ENCODE measurements around the gene RAB34.
"Not testable (repeated sequence)": the region's sequence is repeated elsewhere in the genome, so short reads cannot be mapped to it uniquely, and the experiment has no call there.

The RAB34 gene

GRCh38 chr17:28726627-28727491 lies 9.2 kb upstream of the RAB34 start:
- peak; percentile 96 for DNase-seq

DNA sequence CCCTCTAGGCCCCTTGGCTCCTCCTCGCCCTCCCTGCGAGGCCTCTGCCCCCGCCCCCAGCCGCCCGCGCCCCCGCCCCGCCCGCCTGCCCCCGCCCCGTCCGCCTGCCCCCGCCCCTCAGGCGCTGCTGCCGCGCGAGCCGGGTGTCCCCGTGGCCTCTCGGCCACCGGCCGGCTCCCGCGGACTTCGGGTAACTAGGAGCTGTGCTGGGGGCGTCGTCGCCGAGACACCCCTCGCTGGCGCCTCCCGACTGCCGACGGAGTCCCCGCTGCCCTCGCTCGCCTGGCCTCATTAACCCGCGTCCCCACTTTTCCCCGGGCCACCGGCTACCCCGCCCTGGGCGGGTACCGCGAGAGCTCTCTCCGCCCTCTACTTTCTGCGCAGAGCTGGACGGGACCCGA lies 8.6 kb upstream of the RAB34 start, which contains the start of gene TLCD1:
Gene TLCD1 (minus strand): TSS at position 8 of the 401 bp plus-strand sequence. CDS start 136 bp downstream, outside the sequence.
- DNase-seq, result peak; percentile 84

- DNase-seq, result peak; percentile 80
These were observed 8.1 kb upstream of the RAB34 start for GRCh38 chr17:28725660-28726225.

GRCh38 chr17:28725166-28725659 lies 7.5 kb upstream of the RAB34 start:
- DNase-seq, result peak; percentile 67

DNA sequence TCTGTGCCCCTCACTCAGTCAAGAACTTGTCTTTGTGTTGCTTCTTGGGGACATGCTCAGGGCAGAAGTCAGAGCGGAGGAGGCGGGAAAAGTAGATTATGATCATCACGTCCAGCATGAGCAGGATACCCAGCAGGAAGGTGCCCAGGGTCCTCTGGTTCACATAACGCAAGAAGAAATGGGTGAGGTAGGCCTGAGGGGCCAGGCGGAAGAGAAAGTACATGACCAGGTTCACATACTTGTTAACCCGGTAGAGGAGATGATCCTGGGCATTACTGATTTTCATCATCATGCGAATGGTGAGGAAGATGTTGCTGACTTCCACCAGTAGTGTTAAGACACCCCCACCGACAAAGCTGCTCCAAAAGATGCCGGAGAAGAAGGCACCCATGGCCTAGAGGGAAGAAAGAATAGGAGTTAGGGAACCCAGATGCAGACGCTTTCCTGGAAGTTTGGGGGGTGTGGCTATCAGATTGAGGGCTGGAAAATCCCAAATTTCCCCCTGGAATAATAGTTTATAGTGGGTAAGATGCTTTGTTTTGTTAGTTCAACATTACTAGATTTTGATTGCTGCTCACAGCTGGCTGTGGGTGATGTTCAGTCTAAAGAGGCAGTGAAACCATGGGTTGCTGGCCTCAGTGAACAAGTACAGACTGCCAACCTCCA lies 7.0 kb upstream of the RAB34 start:
- DNase-seq, result peak; percentile 48

DNA sequence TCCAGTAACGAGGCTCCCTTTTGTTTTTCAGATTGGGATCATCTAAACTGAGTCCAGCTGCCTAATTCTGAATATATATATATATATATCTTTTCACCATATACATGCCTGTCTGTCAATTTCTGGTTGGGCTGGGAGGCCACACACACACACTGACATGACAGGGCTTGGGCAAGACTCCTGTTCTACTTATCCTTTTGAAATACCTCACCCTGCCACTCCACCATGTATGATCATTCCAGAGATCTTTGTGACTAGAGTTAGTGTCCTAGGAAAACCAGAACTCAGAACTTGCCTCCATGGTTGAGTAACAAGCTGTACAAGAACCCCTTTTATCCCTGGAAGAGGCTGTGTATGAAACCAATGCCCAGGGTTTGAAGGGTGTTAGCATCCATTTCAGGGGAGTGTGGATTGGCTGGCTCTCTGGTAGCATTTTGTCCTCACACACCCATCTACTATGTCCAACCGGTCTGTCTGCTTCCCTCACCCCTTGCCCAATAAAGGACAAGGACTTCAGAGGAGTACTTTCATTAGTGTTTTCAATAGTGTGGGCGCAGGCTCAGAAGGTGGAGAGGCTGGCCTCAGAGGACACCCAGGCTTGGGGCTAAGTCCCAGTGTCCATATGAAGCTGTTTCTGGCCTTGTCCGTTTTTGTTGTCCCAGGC lies 6.3 kb upstream of the RAB34 start:
- not testable (repeated sequence) for DNase-seq

GRCh38 chr17:28723159-28723835 lies 5.6 kb upstream of the RAB34 start:
- DNase-seq, result no peak

DNA sequence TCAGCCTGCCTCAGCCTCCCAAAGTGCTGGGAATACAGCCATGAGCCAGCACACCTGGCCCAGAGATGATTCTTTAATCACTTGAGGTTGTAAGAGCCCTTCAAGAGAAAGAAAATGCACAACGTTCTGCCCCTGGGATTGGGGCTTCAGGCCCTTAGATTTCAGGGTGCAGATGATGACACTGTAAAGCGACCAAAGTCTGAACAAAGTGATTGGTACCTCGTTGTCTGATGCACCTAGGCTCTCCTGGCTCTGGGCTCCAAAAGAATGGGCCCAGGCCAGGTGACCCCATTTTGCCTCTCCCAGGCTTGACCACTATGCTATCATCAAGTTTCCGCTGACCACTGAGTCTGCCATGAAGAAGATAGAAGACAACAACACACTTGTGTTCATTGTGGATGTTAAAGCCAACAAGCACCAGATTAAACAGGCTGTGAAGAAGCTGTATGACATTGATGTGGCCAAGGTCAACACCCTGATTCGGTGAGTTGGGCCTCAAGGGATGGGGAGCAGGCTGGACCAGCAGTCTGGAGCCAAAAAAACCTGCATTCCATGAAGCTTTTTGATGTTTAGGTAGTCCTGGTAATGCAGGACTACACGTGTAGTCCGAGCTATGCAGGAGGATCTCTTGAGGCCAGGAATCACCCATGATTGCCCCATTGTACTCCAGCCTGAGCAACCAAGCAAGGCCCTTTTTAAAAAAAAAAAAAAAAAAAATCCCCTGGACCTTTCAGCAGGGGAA lies 4.9 kb upstream of the RAB34 start:
- no peak for DNase-seq

DNA sequence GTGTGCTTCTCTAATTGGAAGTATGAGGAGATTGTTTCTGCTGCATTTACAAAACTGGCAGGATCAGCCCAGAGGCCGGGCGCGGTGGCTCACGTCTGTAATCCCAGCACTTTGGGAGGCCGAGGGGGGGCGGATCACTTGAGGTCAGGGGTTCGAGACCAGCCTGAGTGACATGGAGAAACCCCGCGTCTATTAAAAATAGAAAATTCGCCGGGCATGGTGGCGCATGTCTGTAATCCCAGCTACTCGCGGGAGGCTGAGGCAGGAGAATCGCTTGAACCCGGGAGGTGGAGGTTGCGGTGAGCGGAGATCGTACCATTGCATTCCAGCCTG lies 3.3 kb upstream of the RAB34 start:
- not testable (repeated sequence) for DNase-seq

DNA sequence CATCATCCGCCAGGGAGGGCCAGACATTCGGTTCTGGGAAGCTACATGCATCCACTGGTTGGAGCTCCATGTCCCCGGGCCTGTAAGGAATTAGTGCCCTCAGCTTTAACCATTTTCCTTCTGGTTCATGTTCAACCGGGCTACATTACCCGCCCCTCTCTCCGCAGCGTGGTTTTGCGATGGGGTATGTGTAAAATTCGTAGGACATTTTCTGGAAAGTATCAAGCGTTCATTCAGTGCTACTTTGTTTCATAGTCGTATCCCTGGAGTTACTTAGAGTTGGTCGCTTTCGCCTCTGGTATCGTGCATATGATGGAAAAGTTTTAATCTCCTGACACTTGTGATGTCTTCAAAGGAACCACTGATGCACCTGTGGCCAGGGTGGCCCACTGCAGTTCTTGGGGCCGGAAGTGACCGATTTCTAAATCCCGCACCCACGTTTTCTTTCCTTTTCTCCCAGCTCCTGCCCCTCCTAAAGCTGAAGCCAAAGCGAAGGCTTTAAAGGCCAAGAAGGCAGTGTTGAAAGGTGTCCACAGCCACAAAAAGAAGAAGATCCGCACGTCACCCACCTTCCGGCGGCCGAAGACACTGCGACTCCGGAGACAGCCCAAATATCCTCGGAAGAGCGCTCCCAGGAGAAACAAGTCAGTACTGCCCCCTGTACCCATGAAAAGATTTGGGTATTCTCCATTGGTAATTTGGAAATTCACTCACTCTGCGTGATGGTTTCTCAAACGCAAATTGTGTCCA lies 2.8 kb upstream of the RAB34 start:
- DNase-seq, result peak; percentile 65

GRCh38 chr17:28719021-28719433 lies 1.4 kb upstream of the RAB34 start:
- DNase-seq, result no peak

GRCh38 chr17:28718333-28719020 lies 809 bp upstream of the RAB34 start:
- no peak for DNase-seq

- DNase-seq, result no peak
These were observed 709 bp downstream of the RAB34 start for GRCh38 chr17:28716740-28717577.

DNA sequence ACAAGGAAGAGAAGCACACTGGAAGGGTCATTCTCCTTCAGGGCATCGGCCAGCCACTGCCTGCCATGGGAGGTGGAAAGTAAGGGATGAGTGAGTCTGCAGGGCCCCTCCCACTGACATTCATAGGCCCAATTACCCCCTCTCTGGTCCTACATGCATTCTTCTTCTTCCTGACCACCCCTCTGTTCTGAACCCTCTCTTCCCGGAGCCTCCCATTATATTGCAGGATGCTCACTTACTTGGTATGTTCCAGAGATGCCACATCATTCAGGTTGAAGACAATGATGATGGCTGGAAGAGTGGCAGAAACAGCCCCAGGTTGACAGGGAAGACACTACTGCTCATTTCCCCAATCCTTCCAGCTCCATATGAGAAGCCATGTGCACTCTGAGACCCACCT lies 2.5 kb downstream of the RAB34 start:
- no peak for DNase-seq

- no peak for DNase-seq
These were observed 3.4 kb downstream of the RAB34 start for GRCh38 chr17:28714281-28714680.

DNA sequence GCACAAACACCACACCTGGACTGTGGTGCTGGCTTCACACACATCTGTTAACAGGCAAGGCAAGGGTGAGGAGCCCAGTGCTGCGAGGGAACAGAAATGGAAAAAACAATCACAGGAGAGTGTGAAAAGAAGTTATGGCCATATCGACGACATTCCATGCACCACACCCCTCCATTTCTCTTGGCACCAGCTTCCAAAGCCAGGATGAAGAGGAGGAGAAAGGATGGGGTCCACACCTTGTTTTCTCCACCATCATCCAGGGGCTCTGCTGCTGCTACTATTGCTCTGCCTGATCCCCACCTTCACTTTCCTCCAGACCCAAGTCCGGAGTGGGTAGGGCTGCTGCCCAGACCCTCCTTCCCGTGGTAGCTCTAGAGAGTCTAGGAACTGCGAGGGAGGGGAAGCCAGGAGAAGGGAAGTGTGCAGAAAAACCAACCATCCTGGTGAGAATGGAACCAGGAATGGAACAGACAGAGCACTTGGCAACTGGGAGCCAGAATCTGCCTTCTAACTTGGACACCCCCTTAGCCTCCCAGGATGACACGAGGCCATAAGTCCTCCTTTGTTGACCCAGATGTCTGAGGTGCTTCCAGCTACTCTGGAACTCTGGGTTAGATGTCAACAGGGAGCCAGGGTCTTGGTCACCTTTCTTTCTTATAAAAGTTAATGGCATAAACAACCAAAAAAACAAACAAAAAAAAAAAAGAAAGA lies 4.8 kb downstream of the RAB34 start:
- no peak for DNase-seq

- DNase-seq, result peak; percentile 82
These were observed 5.5 kb downstream of the RAB34 start for GRCh38 chr17:28712032-28712704.

GRCh38 chr17:28711723-28712031 lies 6.0 kb downstream of the RAB34 start, which contains the start of gene PROCA1:
TSS of gene PROCA1 (minus strand) at chr17:28711888. CDS start at chr17:28711660, 228 bp downstream.
- no peak for DNase-seq
